GM10847 (cell line): ENCODE results near the gene PLA2G5.

ENCODE experiments used
- POLR2A ChIP-seq: IDR thresholded peaks from 2 replicates; pipeline ENCODE4 v1.6.1; 2011; ENCODE audit not compliant: insufficient read length; ENCODE audit errors: extremely low read depth

PLA2G5 gene

GRCh38 chr1:20080441-20081352 lies 10.7 kb downstream of the PLA2G5 start:
- no peak for TF ChIP-seq POLR2A

- TF ChIP-seq POLR2A = no peak
Measured at GRCh38 chr1:20081353-20081810, 11.4 kb downstream of the PLA2G5 start.

- no peak for TF ChIP-seq POLR2A
Measured at GRCh38 chr1:20082772-20083171, 12.8 kb downstream of the PLA2G5 start.

GRCh38 chr1:20083178-20083944 lies 13.4 kb downstream of the PLA2G5 start:
- TF ChIP-seq POLR2A = no peak

GRCh38 chr1:20086800-20087199 lies 16.8 kb downstream of the PLA2G5 start:
- TF ChIP-seq POLR2A = no peak

- TF ChIP-seq POLR2A = no peak
Measured at GRCh38 chr1:20087668-20088067, 17.7 kb downstream of the PLA2G5 start.

- no peak for TF ChIP-seq POLR2A
Measured at GRCh38 chr1:20089328-20090077, 19.5 kb downstream of the PLA2G5 start.

- no peak for TF ChIP-seq POLR2A
Measured at GRCh38 chr1:20090119-20090518, 20.1 kb downstream of the PLA2G5 start.

GRCh38 chr1:20090641-20091040 lies 20.6 kb downstream of the PLA2G5 start:
- no peak for TF ChIP-seq POLR2A

GRCh38 chr1:20093303-20093702 lies 23.3 kb downstream of the PLA2G5 start:
- no peak for TF ChIP-seq POLR2A

GRCh38 chr1:20093940-20094391 lies 24.0 kb downstream of the PLA2G5 start:
- no peak for TF ChIP-seq POLR2A

- TF ChIP-seq POLR2A = no peak
Measured at GRCh38 chr1:20095564-20096434, 25.8 kb downstream of the PLA2G5 start.

GRCh38 chr1:20096840-20097447 lies 26.9 kb downstream of the PLA2G5 start:
- no peak for TF ChIP-seq POLR2A

- no peak for TF ChIP-seq POLR2A
Measured at GRCh38 chr1:20099533-20099932, 29.5 kb downstream of the PLA2G5 start.

GRCh38 chr1:20100632-20101355 lies 30.8 kb downstream of the PLA2G5 start:
- TF ChIP-seq POLR2A = no peak
